ENCODE results near the gene IGLON5. TPM values are rescaled to one million over a fixed set of nuclear protein-coding genes. Genes with fewer than 3 reads are reported as not detected.

IGLON5 gene
- total and polyA plus RNA-seq, 4 donors, result 12.1 to 160 (median 84.5) TPM

- Histone ChIP-seq H3K27me3 (ENCODE audit: control insufficient read depth, insufficient read depth, low read length) (no peaks in the 10 kb centered on the region), H3K4me3 (ENCODE audit: low read depth, low read length) (no peak overlapping the region)
- WGBS (ENCODE audit: insufficient coverage), result 89% methylated on average over 26 of the region's 26 CpGs
These were observed 13.9 kb downstream of the IGLON5 start for GRCh38 chr19:51325161-51325976.

GRCh38 chr19:51326216-51327065 lies 15.0 kb downstream of the IGLON5 start:
- DNase-seq (ENCODE audit: low read depth in 4 of 6, low spot score in 6 of 6), result no peak
- no peak overlapping the region for H3K27ac ChIP-seq (ENCODE audit: low read depth, low read length)
- H3K4me3 ChIP-seq (ENCODE audit: low read depth, low read length), result no peak overlapping the region
- H3K9me3 ChIP-seq (ENCODE audit: control insufficient read depth, insufficient read depth, low read length), result no peaks in the 10 kb centered on the region
- peaks cover 74% of the 10 kb centered on the region for H3K36me3 ChIP-seq (ENCODE audit: control insufficient read depth, insufficient read depth, low read length)
- 34% methylated on average over 25 of the region's 36 CpGs for WGBS (ENCODE audit: insufficient coverage)
- peaks cover 18% of the 10 kb centered on the region for H3K4me1 ChIP-seq (ENCODE audit: control insufficient read depth, insufficient read depth, low read length)
- no peaks in the 10 kb centered on the region for H3K27me3 ChIP-seq (ENCODE audit: control insufficient read depth, insufficient read depth, low read length)

More at GRCh38 chr19:51325161-51325976, 13.9 kb downstream of the IGLON5 start:
- Histone ChIP-seq H3K36me3 (ENCODE audit: control insufficient read depth, insufficient read depth, low read length) (peaks cover 74% of the 10 kb centered on the region), H3K27ac (ENCODE audit: low read depth, low read length) (no peak overlapping the region), H3K9me3 (ENCODE audit: control insufficient read depth, insufficient read depth, low read length) (no peaks in the 10 kb centered on the region), H3K4me1 (ENCODE audit: control insufficient read depth, insufficient read depth, low read length) (peaks cover 20% of the 10 kb centered on the region)
- no peak for DNase-seq (ENCODE audit: low read depth in 4 of 6, low spot score in 6 of 6)

GRCh38 chr19:51327066-51328001 lies 15.9 kb downstream of the IGLON5 start:
- 22% methylated on average over 75 of the region's 75 CpGs for WGBS (ENCODE audit: insufficient coverage)

GRCh38 chr19:51329411-51329810 lies 18.0 kb downstream of the IGLON5 start:
- Histone ChIP-seq H3K4me3 (ENCODE audit: low read depth, low read length) (no peak overlapping the region), H3K4me1 (ENCODE audit: control insufficient read depth, insufficient read depth, low read length) (peaks cover 13% of the 10 kb centered on the region), H3K9me3 (ENCODE audit: control insufficient read depth, insufficient read depth, low read length) (no peaks in the 10 kb centered on the region), H3K27ac (ENCODE audit: low read depth, low read length) (no peak overlapping the region), H3K36me3 (ENCODE audit: control insufficient read depth, insufficient read depth, low read length) (peaks cover 46% of the 10 kb centered on the region), H3K27me3 (ENCODE audit: control insufficient read depth, insufficient read depth, low read length) (no peaks in the 10 kb centered on the region)
- 90% methylated on average over 5 of the region's 5 CpGs for WGBS (ENCODE audit: insufficient coverage)
- no peak for DNase-seq (ENCODE audit: low read depth in 4 of 6, low spot score in 6 of 6)

More at GRCh38 chr19:51327066-51328001, 15.9 kb downstream of the IGLON5 start:
- peak in 2 of 6 donors; percentile 74 to 76 for DNase-seq (ENCODE audit: low read depth in 4 of 6, low spot score in 6 of 6)
- no peaks in the 10 kb centered on the region for H3K27me3 ChIP-seq (ENCODE audit: control insufficient read depth, insufficient read depth, low read length)
- H3K4me3 ChIP-seq (ENCODE audit: low read depth, low read length), result no peak overlapping the region
- peaks cover 67% of the 10 kb centered on the region for H3K36me3 ChIP-seq (ENCODE audit: control insufficient read depth, insufficient read depth, low read length)
- H3K4me1 ChIP-seq (ENCODE audit: control insufficient read depth, insufficient read depth, low read length), result peaks cover 18% of the 10 kb centered on the region
- H3K9me3 ChIP-seq (ENCODE audit: control insufficient read depth, insufficient read depth, low read length), result no peaks in the 10 kb centered on the region
- H3K27ac ChIP-seq (ENCODE audit: low read depth, low read length), result no peak overlapping the region

- Histone ChIP-seq H3K27me3 (ENCODE audit: control insufficient read depth, insufficient read depth, low read length) (no peaks in the 10 kb centered on the region), H3K4me3 (ENCODE audit: low read depth, low read length) (no peak overlapping the region), H3K4me1 (ENCODE audit: control insufficient read depth, insufficient read depth, low read length) (peaks cover 13% of the 10 kb centered on the region), H3K27ac (ENCODE audit: low read depth, low read length) (no peak overlapping the region), H3K9me3 (ENCODE audit: control insufficient read depth, insufficient read depth, low read length) (no peaks in the 10 kb centered on the region), H3K36me3 (ENCODE audit: control insufficient read depth, insufficient read depth, low read length) (peaks cover 41% of the 10 kb centered on the region)
- no peak for DNase-seq (ENCODE audit: low read depth in 4 of 6, low spot score in 6 of 6)
- 98% methylated on average over 4 of the region's 4 CpGs for WGBS (ENCODE audit: insufficient coverage)
These were observed 18.9 kb downstream of the IGLON5 start for GRCh38 chr19:51330366-51330765.

GRCh38 chr19:51331193-51331592 lies 19.7 kb downstream of the IGLON5 start:
- no peaks in the 10 kb centered on the region for H3K9me3 ChIP-seq (ENCODE audit: control insufficient read depth, insufficient read depth, low read length)
- no peaks in the 10 kb centered on the region for H3K27me3 ChIP-seq (ENCODE audit: control insufficient read depth, insufficient read depth, low read length)
- peaks cover 13% of the 10 kb centered on the region for H3K4me1 ChIP-seq (ENCODE audit: control insufficient read depth, insufficient read depth, low read length)
- peaks cover 33% of the 10 kb centered on the region for H3K36me3 ChIP-seq (ENCODE audit: control insufficient read depth, insufficient read depth, low read length)
- H3K27ac ChIP-seq (ENCODE audit: low read depth, low read length), result no peak overlapping the region
- no peak for DNase-seq (ENCODE audit: low read depth in 4 of 6, low spot score in 6 of 6)
- WGBS (ENCODE audit: insufficient coverage), result 62% methylated on average over 3 of the region's 3 CpGs
- H3K4me3 ChIP-seq (ENCODE audit: low read depth, low read length), result no peak overlapping the region

- 95% methylated on average over 5 of the region's 6 CpGs for WGBS (ENCODE audit: insufficient coverage)
- Histone ChIP-seq H3K36me3 (ENCODE audit: control insufficient read depth, insufficient read depth, low read length) (peaks cover 28% of the 10 kb centered on the region), H3K9me3 (ENCODE audit: control insufficient read depth, insufficient read depth, low read length) (no peaks in the 10 kb centered on the region), H3K27me3 (ENCODE audit: control insufficient read depth, insufficient read depth, low read length) (no peaks in the 10 kb centered on the region), H3K4me1 (ENCODE audit: control insufficient read depth, insufficient read depth, low read length) (peaks cover 13% of the 10 kb centered on the region), H3K4me3 (ENCODE audit: low read depth, low read length) (no peak overlapping the region), H3K27ac (ENCODE audit: low read depth, low read length) (no peak overlapping the region)
- DNase-seq (ENCODE audit: low read depth in 4 of 6, low spot score in 6 of 6), result no peak
These were observed 20.3 kb downstream of the IGLON5 start for GRCh38 chr19:51331716-51332115.

- 77% methylated on average over 11 of the region's 13 CpGs for WGBS (ENCODE audit: insufficient coverage)
- Histone ChIP-seq H3K9me3 (ENCODE audit: control insufficient read depth, insufficient read depth, low read length) (no peaks in the 10 kb centered on the region), H3K4me3 (ENCODE audit: low read depth, low read length) (no peak overlapping the region), H3K4me1 (ENCODE audit: control insufficient read depth, insufficient read depth, low read length) (peaks cover 6% of the 10 kb centered on the region), H3K27me3 (ENCODE audit: control insufficient read depth, insufficient read depth, low read length) (no peaks in the 10 kb centered on the region), H3K27ac (ENCODE audit: low read depth, low read length) (no peak overlapping the region), H3K36me3 (ENCODE audit: control insufficient read depth, insufficient read depth, low read length) (peaks cover 17% of the 10 kb centered on the region)
- peak in 1 of 6 donors; percentile 18 for DNase-seq (ENCODE audit: low read depth in 4 of 6, low spot score in 6 of 6)
These were observed 22.5 kb downstream of the IGLON5 start for GRCh38 chr19:51333836-51334460.
